Osteocyte (in vitro differentiated cells): Measurements from ENCODE around the gene CWH43. TPM values are rescaled to one million over a fixed set of nuclear protein-coding genes. Genes with fewer than 3 reads are reported as not detected.
"Not testable (repeated sequence)": the region's sequence is repeated elsewhere in the genome, so short reads cannot be mapped to it uniquely, and the experiment has no call there.

Experiments used
- DNase-seq: peaks from one replicate; pipeline ENCODE4 v3.0.0; 2021; ENCODE audit warnings: mixed read lengths; ENCODE audit not compliant: unreplicated experiment; ENCODE audit errors: extremely low spot score
- H3K27ac Mint-ChIP-seq: one replicate; pipeline ENCODE4 v1.8.0; 2021; ENCODE audit warnings: mild to moderate bottlenecking, mixed read lengths; ENCODE audit not compliant: unreplicated experiment
- H3K27me3 Mint-ChIP-seq: one replicate; pipeline ENCODE4 v1.8.0; 2021; ENCODE audit warnings: mixed read lengths; ENCODE audit not compliant: unreplicated experiment
- H3K36me3 Mint-ChIP-seq: one replicate; pipeline ENCODE4 v1.8.0; 2021; ENCODE audit warnings: mixed read lengths; ENCODE audit not compliant: unreplicated experiment
- H3K4me1 Mint-ChIP-seq: one replicate; pipeline ENCODE4 v1.8.0; 2021; ENCODE audit warnings: mixed read lengths; ENCODE audit not compliant: unreplicated experiment
- H3K4me3 Mint-ChIP-seq: one replicate; pipeline ENCODE4 v1.8.0; 2021; ENCODE audit warnings: mild to moderate bottlenecking, moderate library complexity, mixed read lengths; ENCODE audit not compliant: unreplicated experiment
- H3K9me3 Mint-ChIP-seq: one replicate; pipeline ENCODE4 v1.8.0; 2021; ENCODE audit warnings: mixed read lengths; ENCODE audit not compliant: unreplicated experiment
- CTCF ChIP-seq: fragments of 200-600 bp; sonication (generic); IDR thresholded peaks from 2 replicates; pipeline ENCODE4 v1.5.0; 2021; ENCODE audit warnings: antibody characterized with exemption, mild to moderate bottlenecking, moderate library complexity
- total RNA-seq: library from RNA; stranded (reverse); gene quantifications from 2 replicates; pipeline ENCODE4 v1.2.1, GENCODE V29; 2021

The CWH43 gene
- total RNA-seq, 1 donor from 2014 or later, result not detected

DNA sequence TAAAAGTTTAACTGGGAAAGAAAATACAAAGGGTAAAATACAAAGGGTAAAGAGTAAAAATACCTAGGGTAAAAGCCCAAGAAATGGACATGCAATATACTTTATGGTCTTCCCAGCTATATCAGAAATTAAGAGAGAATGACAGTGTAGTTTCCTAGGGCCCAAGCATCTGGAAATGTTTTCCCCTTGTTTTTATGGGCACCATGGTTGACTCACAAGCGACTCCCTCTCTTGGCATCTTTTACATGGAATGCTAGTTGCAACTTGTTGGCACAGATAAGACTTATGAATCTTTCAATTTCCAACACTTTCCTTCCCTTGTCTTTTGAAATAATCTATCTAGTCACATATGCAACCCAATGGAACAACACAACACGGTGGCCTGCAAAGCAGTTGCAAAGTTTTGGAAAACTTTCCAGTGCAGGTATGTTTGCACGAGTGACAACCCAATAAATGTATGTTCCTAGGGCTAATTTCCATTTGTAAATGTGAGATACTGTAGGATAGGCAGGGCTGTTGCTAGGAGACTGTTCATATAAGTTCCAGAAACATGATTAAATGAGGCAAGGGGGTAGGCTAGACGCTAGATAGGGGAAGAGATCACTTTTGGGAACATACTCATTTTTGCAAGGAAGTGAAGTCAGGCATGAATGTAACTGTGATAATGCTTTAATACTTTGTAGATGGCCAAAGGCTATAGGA is 36.4 kb upstream of the CWH43 start:
- H3K27ac Mint-ChIP-seq, result peak overlapping the region; percentile 27

GRCh38 chr4:48954314-48954713 is 31.8 kb upstream of the CWH43 start:
- Mint-ChIP-seq H3K27me3 (peaks cover 11% of the 10 kb centered on the region), H3K36me3 (no peaks in the 10 kb centered on the region), H3K27ac (peak overlapping the region; percentile 2), H3K4me3 (no peak overlapping the region), H3K4me1 (peaks cover 8% of the 10 kb centered on the region), H3K9me3 (peaks cover 4% of the 10 kb centered on the region)
- TF ChIP-seq CTCF, result no peak
- DNase-seq, result no peak

More for the DNA sequence above, 36.4 kb upstream of the CWH43 start:
- no peak for TF ChIP-seq CTCF
- Mint-ChIP-seq H3K27me3 (no peaks in the 10 kb centered on the region), H3K4me3 (no peak overlapping the region), H3K4me1 (peaks cover 7% of the 10 kb centered on the region), H3K9me3 (peaks cover 4% of the 10 kb centered on the region), H3K36me3 (no peaks in the 10 kb centered on the region)
- DNase-seq, result no peak

GRCh38 chr4:48957366-48957765 is 28.7 kb upstream of the CWH43 start:
- not testable (repeated sequence) for DNase-seq, H3K36me3 Mint-ChIP-seq, H3K9me3 Mint-ChIP-seq, H3K4me3 Mint-ChIP-seq, H3K27ac Mint-ChIP-seq, H3K4me1 Mint-ChIP-seq
- peaks cover 16% of the 10 kb centered on the region for H3K27me3 Mint-ChIP-seq

DNA sequence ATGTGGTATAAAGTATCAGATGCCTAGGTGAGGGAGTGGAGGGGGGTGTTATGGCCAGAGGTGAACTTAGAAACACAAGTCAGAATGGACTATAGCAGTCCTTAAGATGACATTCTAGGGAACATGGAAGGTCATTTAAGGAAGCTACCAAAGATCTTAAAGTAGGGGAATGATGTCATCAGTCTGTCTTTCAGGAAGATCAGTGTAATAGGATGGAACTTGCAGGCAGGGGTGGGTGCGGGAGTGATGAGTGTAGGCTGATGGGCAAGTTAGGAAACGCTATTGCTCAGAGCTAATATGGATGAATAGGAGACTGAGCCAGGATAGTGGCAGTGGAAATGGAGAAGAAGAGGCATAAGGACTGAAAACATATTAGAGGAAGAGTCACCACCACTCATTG is 27.5 kb upstream of the CWH43 start:
- TF ChIP-seq CTCF, result no peak
- Mint-ChIP-seq H3K4me1 (peaks cover 8% of the 10 kb centered on the region), H3K27ac (no peak overlapping the region), H3K27me3 (peaks cover 16% of the 10 kb centered on the region), H3K4me3 (no peak overlapping the region), H3K9me3 (no peaks in the 10 kb centered on the region), H3K36me3 (no peaks in the 10 kb centered on the region)
- DNase-seq, result no peak

- Mint-ChIP-seq H3K36me3 (no peaks in the 10 kb centered on the region), H3K27me3 (peaks cover 34% of the 10 kb centered on the region), H3K27ac (no peak overlapping the region), H3K4me3 (no peak overlapping the region), H3K9me3 (no peaks in the 10 kb centered on the region), H3K4me1 (no peaks in the 10 kb centered on the region)
- no peak for DNase-seq
- TF ChIP-seq CTCF, result no peak
Measured at GRCh38 chr4:48960988-48961635, 25.0 kb upstream of the CWH43 start.
